GM18873 (cell line): ENCODE data around the gene IDUA.

Experiments
- ATAC-seq: cut with Tn5 transposase; IDR thresholded peaks from one replicate; pipeline ENCODE4 v1.9.1; 2021; ENCODE audit warnings: mild to moderate bottlenecking, moderate library complexity, moderate number of reproducible peaks; ENCODE audit not compliant: unreplicated experiment, low FRiP score

IDUA gene

DNA sequence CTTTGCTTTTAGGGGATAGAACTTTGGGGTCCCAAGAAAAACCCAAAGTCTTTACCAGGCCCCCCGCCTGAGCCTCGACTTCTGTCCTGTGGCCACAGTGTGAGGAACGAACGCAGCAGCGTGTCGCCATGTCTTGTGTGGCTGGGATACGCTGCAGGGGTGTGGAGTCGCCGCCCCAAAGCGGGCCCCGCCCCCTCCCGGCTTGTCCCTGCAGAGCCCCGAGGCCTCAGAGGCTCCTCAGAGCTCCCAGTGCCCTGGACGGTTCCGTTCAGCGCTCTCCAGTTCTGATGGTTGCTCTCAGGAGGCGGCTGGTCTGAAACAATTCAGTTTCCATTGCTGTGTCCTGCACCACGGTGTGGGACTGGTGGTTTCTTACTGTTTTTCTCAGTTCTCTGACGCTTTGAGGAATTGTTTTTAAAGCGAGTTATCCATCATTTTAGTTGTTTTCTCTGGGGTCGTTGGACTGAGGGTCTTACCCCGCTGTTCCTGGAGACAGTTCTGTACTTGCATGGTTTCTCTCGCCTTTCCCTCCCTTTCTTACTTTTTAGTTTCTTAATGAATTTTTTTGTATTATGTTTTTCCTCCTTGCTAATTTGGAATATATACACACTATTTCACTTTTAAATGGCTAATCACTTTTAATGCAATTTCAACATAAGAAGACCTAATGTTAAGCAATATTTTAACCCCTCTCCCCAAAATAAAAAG is 1.6 kb upstream of the IDUA start:
- ATAC-seq = no peak

GRCh38 chr4:986428-986878 is 391 bp upstream of the IDUA start:
- ATAC-seq = no peak

- no peak for ATAC-seq
These were observed 1.0 kb downstream of the IDUA start for GRCh38 chr4:987624-988513.

GRCh38 chr4:988726-989721 is 2.2 kb downstream of the IDUA start:
- ATAC-seq = no peak

DNA sequence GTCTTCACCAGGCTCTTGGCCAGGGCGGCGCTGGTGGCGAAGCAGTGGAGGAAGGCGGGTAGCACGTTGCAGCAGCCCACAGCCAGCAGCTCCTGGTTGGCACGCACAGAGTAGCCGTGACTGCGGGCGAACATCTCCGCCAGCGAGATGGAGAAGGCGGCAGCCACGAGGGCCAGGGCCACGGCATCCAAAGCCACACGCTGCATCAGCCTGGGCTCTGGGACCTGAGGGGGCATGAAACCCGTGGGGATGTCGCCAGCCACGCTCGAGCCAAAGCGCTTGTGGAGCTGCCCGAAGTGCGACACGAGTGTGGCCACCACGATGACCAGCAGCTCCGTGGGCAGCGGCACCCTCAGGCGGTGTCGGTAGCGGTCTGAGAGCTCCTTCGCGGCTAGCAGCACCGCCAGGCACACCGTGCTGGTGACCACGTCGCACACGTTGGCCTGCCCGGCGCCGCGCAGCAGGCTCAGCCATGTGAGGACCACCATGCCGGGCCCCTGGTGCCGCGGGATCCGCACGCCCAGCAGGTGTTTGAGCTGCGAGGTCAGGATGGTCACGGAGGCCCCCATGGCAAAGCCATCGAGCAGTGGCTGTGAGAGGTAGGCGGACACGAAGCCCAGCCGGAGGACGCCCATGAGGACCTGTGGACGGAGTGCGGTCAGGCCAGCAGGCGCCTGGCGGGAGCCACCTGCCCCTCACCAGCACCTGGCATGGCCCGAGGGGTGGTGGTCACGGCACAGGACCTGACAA is 3.1 kb downstream of the IDUA start:
- no peak for ATAC-seq

DNA sequence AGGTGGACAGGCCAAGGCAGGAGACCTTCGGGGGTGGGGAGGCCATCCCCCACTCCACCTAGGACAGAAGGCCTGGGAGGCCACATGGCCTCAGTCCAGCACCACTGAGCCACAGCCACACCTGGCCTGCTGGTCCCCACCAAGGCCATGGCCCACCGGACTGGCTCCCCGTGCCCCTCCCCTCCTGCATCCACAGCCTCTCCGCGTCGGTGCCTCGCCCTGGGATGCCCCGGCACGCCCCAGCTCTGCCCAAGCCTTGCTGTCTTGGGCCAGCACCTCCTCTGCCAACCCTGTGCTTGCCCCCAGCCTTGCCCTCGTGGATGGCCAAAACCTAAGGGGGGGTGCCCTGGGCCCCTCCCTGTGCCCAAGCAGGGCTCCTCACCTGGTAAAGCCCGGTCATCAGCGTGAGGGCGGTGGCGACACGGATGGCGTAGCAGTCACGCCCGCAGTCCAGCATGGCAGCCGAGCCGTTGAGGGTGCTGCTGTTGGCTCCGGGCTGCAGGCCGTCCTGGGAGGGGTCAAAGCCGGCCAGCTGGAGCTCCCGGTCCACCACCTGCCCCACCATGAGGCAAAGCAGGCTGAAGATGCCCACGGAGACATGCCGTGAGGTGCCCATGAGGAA is 4.0 kb downstream of the IDUA start:
- no peak for ATAC-seq

GRCh38 chr4:991451-992296 is 4.8 kb downstream of the IDUA start:
- ATAC-seq = no peak

- no peak for ATAC-seq
These were observed 5.7 kb downstream of the IDUA start for GRCh38 chr4:992297-993110.

GRCh38 chr4:993111-994029 is 6.5 kb downstream of the IDUA start, which contains the start of gene SLC26A1:
Gene SLC26A1 (minus strand): TSS chr4:993404. CDS start chr4:991703, 1,701 bp downstream.
- ATAC-seq = no peak

DNA sequence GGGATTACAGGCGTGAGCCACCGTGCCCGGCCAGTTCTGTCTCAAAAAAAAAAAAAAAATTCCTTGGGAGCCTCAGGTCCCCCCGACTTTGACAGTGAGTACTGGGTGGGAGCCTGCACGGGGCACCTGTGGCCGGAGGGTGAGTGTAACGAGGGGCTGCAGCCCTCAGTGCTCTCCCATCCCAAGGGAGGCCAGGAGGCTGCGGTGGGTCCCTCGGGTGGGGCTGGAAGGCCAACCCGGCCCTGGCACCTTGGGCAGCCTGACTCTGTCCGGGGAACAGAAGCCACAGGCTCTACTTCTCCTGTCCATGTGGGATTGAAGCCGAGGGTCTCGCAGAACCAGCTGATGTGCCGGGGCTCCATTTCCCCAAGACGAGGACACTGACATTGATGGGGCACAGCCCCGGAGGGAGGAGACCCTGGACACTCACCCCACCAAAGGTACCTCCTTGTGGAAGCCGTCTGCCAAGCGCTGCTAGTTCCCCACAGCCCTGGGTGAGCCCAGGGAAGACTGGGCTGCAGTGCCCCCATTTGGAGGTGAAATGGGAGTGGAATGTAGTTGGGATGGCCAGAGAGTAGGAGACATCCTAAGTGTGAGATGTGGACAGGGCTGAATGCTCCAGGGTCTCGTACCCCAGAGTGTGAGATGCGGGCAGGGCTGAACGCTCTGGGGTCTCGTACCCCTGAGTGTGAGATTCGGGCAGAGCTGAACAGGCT is 8.6 kb downstream of the IDUA start:
- ATAC-seq = no peak

DNA sequence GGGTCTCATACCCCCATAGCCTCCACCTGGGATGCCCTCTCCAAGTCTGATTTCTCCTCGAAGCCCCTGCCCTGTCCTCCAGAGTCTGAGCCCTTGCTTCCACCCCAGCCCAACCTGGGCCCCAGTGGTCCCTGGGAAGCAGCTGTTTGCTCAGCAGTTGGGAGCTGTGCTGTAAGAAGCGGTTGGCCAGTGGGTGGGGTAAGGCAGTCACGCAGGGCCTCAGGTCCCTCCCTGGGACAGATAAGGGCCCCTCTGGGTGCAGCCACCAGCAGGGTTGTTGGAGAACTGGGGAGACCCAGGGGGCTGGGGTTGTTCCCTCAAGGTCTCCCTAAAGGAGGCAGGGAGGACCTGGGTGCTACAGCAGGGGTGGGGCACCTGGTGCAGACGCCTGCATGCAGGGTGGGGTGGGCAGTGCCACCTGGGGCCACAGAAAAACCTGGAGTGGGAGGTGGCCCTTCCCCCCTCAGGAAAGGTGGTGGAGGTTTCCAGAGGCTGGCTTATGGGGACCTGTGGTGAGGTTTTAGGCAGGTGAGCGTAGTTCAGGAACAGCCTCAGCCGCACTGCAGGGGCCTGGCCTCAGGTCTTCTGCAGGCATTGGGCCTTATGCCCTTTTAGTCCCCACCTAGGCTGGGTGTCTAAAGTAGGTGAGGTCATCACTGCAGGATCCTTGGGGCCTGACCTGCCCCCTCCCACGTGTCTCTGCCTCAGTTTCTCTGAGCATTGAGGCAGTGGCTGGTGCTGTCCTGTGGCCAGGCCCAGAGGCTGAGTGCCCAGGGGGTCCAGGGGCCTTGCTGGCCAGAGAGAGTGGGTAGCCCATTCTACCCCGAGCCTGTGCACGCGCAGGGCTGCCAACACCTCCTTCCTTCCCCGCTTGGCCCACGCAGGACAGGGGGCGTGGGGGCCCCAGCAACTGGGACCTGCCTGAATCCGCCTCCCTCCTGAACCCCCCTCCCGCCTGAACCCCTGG is 9.5 kb downstream of the IDUA start:
- no peak for ATAC-seq

- ATAC-seq = no peak
These were observed 10.1 kb downstream of the IDUA start for GRCh38 chr4:996997-997374.

DNA sequence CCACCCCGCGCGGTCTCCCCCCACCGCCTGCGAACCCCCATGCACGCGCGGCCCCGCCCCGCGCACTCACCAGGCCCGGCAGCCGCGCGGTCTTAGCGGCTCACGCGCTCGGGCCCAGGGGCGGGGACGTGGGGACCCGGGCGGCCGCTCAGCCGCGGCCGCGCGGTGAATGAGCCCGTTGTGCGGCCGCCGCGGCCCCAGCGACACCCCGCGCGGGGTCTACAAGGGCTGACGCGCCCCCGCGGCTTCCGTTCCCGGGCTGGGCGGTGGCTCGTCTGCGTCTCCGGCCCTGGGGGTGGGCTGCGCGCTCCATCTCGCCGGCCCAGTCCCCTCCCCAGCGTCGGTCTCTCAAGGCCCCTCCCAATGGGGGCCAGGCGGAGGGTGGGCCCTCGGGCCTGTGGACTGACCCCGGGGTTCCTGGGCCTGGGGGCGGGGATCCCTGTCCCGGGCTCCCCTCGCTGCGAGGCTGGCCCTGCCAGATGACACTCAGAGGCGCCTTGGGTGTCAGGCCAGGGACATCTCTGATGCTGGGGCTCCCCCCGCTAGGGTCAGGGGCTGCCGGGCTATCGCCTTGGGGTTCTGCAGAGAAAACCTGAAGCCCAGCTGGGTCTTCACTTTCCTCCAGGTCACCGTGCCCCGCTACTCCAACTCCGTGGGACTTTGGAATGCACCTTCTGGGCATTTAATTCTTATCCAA is 10.7 kb downstream of the IDUA start:
- ATAC-seq = no peak

DNA sequence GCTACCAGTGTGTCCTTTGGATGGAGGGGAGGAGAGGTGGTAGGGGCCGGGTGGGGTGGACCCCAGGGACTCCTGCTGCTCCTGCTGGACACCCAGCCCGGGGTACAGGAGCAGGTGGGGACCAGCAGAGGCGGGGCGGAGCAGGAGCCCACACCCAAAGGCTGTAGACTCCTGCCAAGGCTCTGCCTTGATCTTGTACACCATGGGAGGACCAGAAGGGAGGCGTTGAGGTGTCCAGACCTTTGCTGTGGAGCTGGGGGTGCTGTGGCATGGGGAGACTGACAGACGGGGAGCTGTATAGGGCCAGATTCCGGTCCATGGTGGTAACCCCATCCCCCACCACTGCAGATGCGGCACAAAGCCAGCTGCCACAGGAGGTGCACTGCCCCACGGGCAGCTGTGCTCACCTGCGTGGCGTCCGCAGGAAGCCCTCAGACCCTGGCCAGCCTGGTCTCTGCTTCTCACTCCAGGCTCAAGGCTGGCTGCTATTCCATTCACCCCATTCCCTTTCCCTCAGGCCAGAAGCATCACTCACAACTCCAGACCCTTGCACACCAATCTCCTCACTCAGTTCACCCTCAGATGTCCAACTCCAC is 11.3 kb downstream of the IDUA start:
- ATAC-seq = no peak
